GM12801 (cell line): ENCODE data around the gene TBCC.

ENCODE experiments used
- TF ChIP-seq, protein P1 (sequence below): IDR thresholded peaks from one replicate; pipeline ENCODE4 v1.5.1; 2011; ENCODE audit warnings: control low read depth; ENCODE audit not compliant: insufficient read length; ENCODE audit errors: extremely low read depth

Gene TBCC

DNA sequence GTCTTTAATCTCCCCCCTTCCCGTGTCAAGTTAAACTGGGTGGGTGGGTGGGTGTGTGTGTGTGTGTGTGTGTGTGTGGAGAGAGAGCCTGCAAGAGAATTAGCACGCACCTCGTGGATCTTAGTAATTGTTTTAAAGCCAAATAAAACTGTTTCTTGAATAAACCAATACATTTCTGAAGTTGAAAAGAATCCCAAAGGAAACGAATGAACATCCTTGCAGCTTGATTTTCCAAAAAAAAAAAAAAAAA lies 35.6 kb upstream of the TBCC start:
- TF ChIP-seq, protein P1, sequence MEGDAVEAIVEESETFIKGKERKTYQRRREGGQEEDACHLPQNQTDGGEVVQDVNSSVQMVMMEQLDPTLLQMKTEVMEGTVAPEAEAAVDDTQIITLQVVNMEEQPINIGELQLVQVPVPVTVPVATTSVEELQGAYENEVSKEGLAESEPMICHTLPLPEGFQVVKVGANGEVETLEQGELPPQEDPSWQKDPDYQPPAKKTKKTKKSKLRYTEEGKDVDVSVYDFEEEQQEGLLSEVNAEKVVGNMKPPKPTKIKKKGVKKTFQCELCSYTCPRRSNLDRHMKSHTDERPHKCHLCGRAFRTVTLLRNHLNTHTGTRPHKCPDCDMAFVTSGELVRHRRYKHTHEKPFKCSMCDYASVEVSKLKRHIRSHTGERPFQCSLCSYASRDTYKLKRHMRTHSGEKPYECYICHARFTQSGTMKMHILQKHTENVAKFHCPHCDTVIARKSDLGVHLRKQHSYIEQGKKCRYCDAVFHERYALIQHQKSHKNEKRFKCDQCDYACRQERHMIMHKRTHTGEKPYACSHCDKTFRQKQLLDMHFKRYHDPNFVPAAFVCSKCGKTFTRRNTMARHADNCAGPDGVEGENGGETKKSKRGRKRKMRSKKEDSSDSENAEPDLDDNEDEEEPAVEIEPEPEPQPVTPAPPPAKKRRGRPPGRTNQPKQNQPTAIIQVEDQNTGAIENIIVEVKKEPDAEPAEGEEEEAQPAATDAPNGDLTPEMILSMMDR = no peak

DNA sequence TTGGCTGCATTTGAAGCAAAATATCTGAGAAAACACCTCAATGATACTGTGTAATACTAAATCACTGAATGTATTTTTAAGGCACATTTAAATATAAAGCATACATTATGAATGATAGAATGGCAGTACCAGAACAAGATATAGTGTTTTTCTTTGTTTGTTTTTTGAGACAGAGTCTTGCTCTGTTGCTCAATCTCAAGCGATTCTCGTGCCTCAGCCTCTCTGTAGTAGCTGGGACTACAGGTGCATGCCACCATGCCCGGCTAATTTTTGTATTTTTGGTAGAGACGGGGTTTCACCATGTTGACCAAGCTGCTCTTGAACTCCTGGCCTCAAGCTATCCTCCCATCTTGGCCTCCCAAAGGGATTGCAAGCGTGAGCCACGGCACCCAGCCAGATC lies 33.6 kb upstream of the TBCC start:
- TF ChIP-seq, protein P1 = no peak

DNA sequence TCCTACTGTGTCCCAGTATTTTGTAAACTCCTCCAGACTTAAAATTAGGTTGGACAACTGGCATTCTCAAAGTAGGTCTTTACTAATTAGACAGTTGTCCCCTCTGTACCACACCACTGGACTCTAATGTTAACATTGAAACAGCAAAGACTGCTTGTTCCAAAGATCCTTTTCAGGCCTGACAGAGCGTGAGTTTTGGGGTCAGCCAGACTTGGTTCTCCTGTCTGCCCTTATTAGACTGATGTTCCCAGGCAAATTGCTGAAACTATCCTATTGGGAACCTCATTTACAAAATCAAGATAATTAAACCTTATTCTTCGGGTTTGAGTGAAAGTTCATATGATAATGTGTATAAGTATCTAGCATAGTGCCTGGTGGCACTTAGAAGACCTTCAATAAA lies 32.2 kb upstream of the TBCC start:
- TF ChIP-seq, protein P1 = no peak

DNA sequence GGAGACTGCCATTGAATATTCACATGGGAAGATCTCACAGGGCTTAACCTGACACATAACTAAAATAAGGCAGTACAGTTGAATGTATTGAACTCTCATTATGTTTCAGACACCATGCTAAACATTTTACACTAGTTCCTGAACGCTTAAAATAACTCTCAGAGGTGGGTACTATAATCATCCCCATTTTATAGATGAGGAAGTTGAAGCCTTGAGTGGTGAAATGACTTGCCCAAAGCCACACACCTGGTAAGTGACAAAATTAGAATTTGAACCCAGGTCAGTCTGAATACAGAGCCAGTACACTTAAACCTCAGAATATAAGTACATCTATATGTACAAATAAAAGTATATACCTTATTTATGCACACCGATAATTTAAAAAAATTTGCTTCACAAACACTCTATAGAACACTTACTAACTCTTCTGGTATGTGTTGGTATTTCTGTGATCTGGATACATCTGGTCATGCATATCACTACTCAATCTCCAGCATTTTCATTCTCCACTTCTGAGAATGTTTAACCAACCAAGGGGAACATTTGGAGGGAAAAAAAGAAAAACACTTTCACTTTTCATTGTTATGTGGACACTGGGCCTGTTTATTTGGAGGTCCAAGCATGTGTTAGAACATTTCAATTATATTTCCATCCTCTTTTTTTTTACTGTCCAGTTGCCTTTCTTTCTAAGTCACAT lies 31.4 kb upstream of the TBCC start:
- TF ChIP-seq, protein P1 = no peak

DNA sequence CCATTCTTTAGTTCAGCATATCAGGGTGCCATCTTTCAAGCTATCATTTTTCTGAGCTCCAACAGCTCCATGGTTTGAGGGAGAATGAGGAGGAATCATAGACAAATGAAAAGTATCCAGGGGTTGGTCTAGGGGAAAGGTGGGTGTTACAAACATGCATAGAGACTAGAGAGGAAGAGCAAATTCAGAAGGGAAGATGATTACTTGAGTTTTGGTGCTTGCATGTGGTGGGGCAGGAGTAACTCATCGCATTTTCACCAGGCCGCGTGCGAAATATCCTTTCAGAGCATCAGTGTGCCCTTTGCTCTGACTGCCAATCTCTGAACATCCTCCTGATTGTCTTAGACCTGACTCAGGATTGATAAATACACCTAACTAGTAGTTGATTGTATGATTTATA lies 28.3 kb upstream of the TBCC start:
- TF ChIP-seq, protein P1 = no peak

DNA sequence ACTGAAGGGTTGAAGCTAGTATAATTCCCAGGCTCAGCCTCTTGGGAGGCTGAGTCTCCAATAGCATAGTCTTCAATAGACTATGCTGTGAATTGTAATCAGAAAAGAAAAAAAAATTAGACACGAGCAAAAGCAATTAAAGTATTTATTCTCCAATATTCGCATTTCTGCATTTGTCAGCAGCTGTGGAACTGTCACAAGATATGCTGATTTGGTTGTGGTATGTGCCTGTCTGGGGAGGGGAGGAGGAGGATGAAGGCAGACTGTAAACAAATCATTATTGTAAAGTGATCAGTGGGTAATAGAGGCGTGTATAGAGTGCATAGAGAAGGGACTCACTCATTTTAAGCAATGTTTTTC lies 25.8 kb upstream of the TBCC start:
- TF ChIP-seq, protein P1 = no peak

DNA sequence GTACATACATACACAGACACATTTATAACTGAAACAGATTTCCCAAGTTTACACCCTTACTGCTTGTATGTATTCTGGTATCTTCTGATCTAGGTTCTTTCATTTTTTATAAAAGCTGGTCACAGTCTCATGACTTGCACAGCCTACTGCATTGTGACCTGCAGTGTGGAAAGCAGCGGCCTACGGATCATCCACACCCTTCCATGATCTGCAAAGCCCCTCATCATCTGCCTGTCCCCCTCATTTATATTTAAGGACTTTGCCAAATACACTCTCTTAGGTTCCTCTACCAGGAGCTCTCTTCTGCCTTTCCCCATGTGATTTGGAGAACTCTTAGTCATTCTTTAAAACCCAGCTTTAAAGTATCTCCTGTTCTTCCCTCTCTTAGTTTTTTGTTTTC lies 23.9 kb upstream of the TBCC start:
- TF ChIP-seq, protein P1 = no peak

DNA sequence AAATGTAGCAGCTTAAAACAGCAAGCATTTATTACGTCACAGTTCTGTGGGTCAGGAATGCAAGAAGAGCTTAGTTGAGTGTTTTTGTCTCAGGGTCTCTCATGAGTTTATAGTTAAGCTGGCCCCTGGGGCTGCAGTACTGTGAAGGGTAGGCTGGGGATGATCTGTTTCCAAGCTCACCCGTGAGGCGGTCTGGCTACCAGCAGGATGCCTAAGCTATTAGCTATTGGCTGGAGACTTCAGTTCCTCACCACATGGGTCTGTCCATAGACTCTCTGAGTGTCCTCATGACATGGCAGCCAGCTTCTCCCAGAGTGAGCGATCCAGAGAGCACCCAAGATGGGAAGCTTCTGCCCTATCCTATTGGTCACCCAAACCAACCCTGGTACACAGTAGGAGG lies 23.1 kb upstream of the TBCC start:
- TF ChIP-seq, protein P1 = no peak
